ENCODE results near the gene GPC6. TPM values are rescaled to one million over a fixed set of nuclear protein-coding genes. Genes with fewer than 3 reads are reported as not detected.

The GPC6 gene
- polyA plus RNA-seq, 1 of the 3 experiments (the other 2 are of a cell fraction): 6.7 TPM

GRCh38 chr13:93226623-93227279, at the start of gene GPC6 (continued):
- TF ChIP-seq REST (IDR thresholded peaks at IDR 0.05; ENCODE audit: low read depth, low read length): no peak
- TF ChIP-seq PBX3 (IDR thresholded peaks at IDR 0.05): no peak
- TF ChIP-seq RCOR1 (IDR thresholded peaks at IDR 0.05; ENCODE audit: low read length): peak; percentile 64; the same call in 1 of the 2 replicates
- no peak for TF ChIP-seq TEAD4 (IDR thresholded peaks at IDR 0.05; ENCODE audit: borderline replicate concordance, insufficient read depth)
- TF ChIP-seq USF1 (IDR thresholded peaks at IDR 0.05; ENCODE audit: borderline replicate concordance, low read depth): no peak

GRCh38 chr13:93180356-93180969, 46.1 kb upstream of the GPC6 start:
- Histone ChIP-seq H3K27me3 (ENCODE audit: insufficient read depth) (no peaks in the 10 kb centered on the region), H3K36me3 (replicated peaks in 1 of 2; ENCODE audit: control insufficient read depth in 1 of 2, insufficient read depth in 2 of 2, low read length in 1 of 2) (no peaks in the 10 kb centered on the region), H3K27ac (ENCODE audit: low read depth in 2 of 2, low read length in 1 of 2) (no peak overlapping the region), H3K9me3 (no peaks in the 10 kb centered on the region), H2AFZ (ENCODE audit: low read depth) (no peak overlapping the region), H3K79me2 (ENCODE audit: insufficient read depth) (no peaks in the 10 kb centered on the region), H3K9me2 (no peaks in the 10 kb centered on the region), H3F3A (replicated peaks; ENCODE audit: insufficient read depth) (no peaks in the 10 kb centered on the region), H3K4me1 (ENCODE audit: control insufficient read depth in 1 of 2, insufficient read depth in 2 of 2, low read depth in 1 of 2, low read length in 1 of 2) (no peaks in the 10 kb centered on the region), H4K20me1 (ENCODE audit: insufficient read depth) (no peaks in the 10 kb centered on the region), H3K9ac (no peak overlapping the region), H3K4me2 (no peak overlapping the region), H3K4me3 (ENCODE audit: low read depth in 2 of 2, low read length in 1 of 2) (no peak overlapping the region)
- ChIA-PET CTCF (no interaction called here), POLR2A (no interaction called here)
- DNase-seq: no peak
- whole genome bisulfite sequencing (ENCODE audit: low lambda C conversion rate): 32% methylated on average over 2 of the region's 2 CpGs
- no peak for TF ChIP-seq EP300 (IDR thresholded peaks at IDR 0.05; ENCODE audit: borderline replicate concordance in 1 of 2, low read depth in 1 of 2, low read length in 1 of 2)

GRCh38 chr13:93182406-93182805, 44.2 kb upstream of the GPC6 start:
- Histone ChIP-seq H3K27ac (ENCODE audit: low read depth in 2 of 2, low read length in 1 of 2) (no peak overlapping the region), H3K27me3 (ENCODE audit: insufficient read depth) (no peaks in the 10 kb centered on the region), H2AFZ (ENCODE audit: low read depth) (no peak overlapping the region), H3K4me2 (no peak overlapping the region), H3K9me3 (no peaks in the 10 kb centered on the region), H3F3A (replicated peaks; ENCODE audit: insufficient read depth) (no peaks in the 10 kb centered on the region), H4K20me1 (ENCODE audit: insufficient read depth) (no peaks in the 10 kb centered on the region), H3K9ac (no peak overlapping the region), H3K79me2 (ENCODE audit: insufficient read depth) (no peaks in the 10 kb centered on the region), H3K4me3 (ENCODE audit: low read depth in 2 of 2, low read length in 1 of 2) (no peak overlapping the region), H3K4me1 (ENCODE audit: control insufficient read depth in 1 of 2, insufficient read depth in 2 of 2, low read depth in 1 of 2, low read length in 1 of 2) (no peaks in the 10 kb centered on the region), H3K36me3 (replicated peaks in 1 of 2; ENCODE audit: control insufficient read depth in 1 of 2, insufficient read depth in 2 of 2, low read length in 1 of 2) (no peaks in the 10 kb centered on the region), H3K9me2 (no peaks in the 10 kb centered on the region)
- CTCF ChIA-PET: interaction anchor here (0.7 kb wide), 1 partner anchor 47 kb away, joined by 3 read pairs; no protein-coding TSS in a partner anchor
- 63% methylated on average over 3 of the region's 3 CpGs for WGBS (ENCODE audit: low lambda C conversion rate)
- DNase-seq: no peak
- POLR2A ChIA-PET: no interaction called here
- TF ChIP-seq YY1 (IDR thresholded peaks at IDR 0.05; ENCODE audit: low read depth) (no peak), USF2 (IDR thresholded peaks at IDR 0.05; ENCODE audit: borderline replicate concordance, low read depth, low read length) (no peak), TCF12 (IDR thresholded peaks at IDR 0.05) (no peak), RCOR1 (IDR thresholded peaks at IDR 0.05; ENCODE audit: low read length) (no peak), MXI1 (IDR thresholded peaks at IDR 0.05; ENCODE audit: low read depth, low read length) (no peak), MAX (IDR thresholded peaks at IDR 0.05; ENCODE audit: low read depth) (no peak), CHD2 (IDR thresholded peaks at IDR 0.05; ENCODE audit: low read length, partially characterized antibody) (no peak), POLR2AphosphoS5 (IDR thresholded peaks at IDR 0.05; ENCODE audit: low read depth, low read length) (no peak), RXRA (IDR thresholded peaks at IDR 0.05; ENCODE audit: borderline replicate concordance, low read depth) (no peak), RFX5 (IDR thresholded peaks at IDR 0.05; ENCODE audit: low read length) (no peak), ELF1 (IDR thresholded peaks at IDR 0.05) (no peak), JUND (IDR thresholded peaks at IDR 0.05) (no peak), EZH2phosphoT487 (IDR thresholded peaks at IDR 0.05; ENCODE audit: borderline replicate concordance, low read depth) (no peak), MEF2A (IDR thresholded peaks at IDR 0.05; ENCODE audit: borderline replicate concordance, low read depth) (no peak), TAF1 (IDR thresholded peaks at IDR 0.05; ENCODE audit: borderline replicate concordance, low read depth, low read length) (no peak)
